Mesendoderm (in vitro differentiated cells): ENCODE results near the gene PRKCB.

Experiments
- DNase-seq: peaks from one replicate; pipeline ENCODE4 v3.0.0; 2013
- H2AK5ac ChIP-seq: 2 replicates; pipeline ENCODE4 v1.6.1; 2013; ENCODE audit warnings: low read length, inconsistent platforms
- H2BK120ac ChIP-seq: 2 replicates; pipeline ENCODE4 v1.6.1; 2013; ENCODE audit warnings: low read depth, mild to moderate bottlenecking, low read length, moderate library complexity, mixed read lengths
- H2BK15ac ChIP-seq: replicated peaks from 2 replicates; pipeline ENCODE4 v1.6.1; 2013; ENCODE audit warnings: low read depth, mild to moderate bottlenecking, moderate library complexity
- H2BK5ac ChIP-seq: 2 replicates; pipeline ENCODE4 v1.6.1; 2013; ENCODE audit warnings: low read length, inconsistent platforms
- H3K18ac ChIP-seq: 2 replicates; pipeline ENCODE4 v1.6.1; 2013; ENCODE audit warnings: mild to moderate bottlenecking, low read length, mixed read lengths
- H3K23ac ChIP-seq: one replicate; pipeline ENCODE4 v1.6.1; 2013; ENCODE audit warnings: low read length
- H3K27ac ChIP-seq: 2 replicates; pipeline ENCODE4 v1.5.1; 2013; ENCODE audit warnings: low read depth, mild to moderate bottlenecking, inconsistent platforms, low read length, moderate library complexity
- H3K27me3 ChIP-seq: 2 replicates; pipeline ENCODE4 v1.6.1; 2013; ENCODE audit warnings: low read length, control low read depth, mild to moderate bottlenecking, inconsistent platforms; ENCODE audit not compliant: insufficient read depth, poor library complexity
- H3K36me3 ChIP-seq: 2 replicates; pipeline ENCODE4 v1.6.1; 2013; ENCODE audit warnings: low read length, inconsistent platforms; ENCODE audit not compliant: control insufficient read depth, insufficient read depth
- H3K4ac ChIP-seq: one replicate; pipeline ENCODE4 v1.6.1; 2013; ENCODE audit warnings: low read depth, mild to moderate bottlenecking, low read length, moderate library complexity
- H3K4me1 ChIP-seq: 2 replicates; pipeline ENCODE4 v1.6.1; 2013; ENCODE audit warnings: low read depth, low read length, inconsistent platforms; ENCODE audit not compliant: control insufficient read depth
- H3K4me2 ChIP-seq: 2 replicates; pipeline ENCODE4 v1.6.1; 2013; ENCODE audit warnings: low read length
- H3K4me3 ChIP-seq: 2 replicates; pipeline ENCODE4 v1.5.1; 2013; ENCODE audit warnings: mild to moderate bottlenecking, low read length
- H3K56ac ChIP-seq: one replicate; pipeline ENCODE4 v1.6.1; 2013; ENCODE audit warnings: low read length
- H3K79me1 ChIP-seq: 2 replicates; pipeline ENCODE4 v1.6.1; 2013; ENCODE audit warnings: low read length, inconsistent platforms
- H3K79me2 ChIP-seq: 2 replicates; pipeline ENCODE4 v1.6.1; 2013; ENCODE audit warnings: mild to moderate bottlenecking, low read length; ENCODE audit not compliant: control insufficient read depth, insufficient read depth
- H3K9ac ChIP-seq: 2 replicates; pipeline ENCODE4 v1.6.1; 2013; ENCODE audit warnings: low read length, inconsistent platforms
- H4K5ac ChIP-seq: one replicate; pipeline ENCODE4 v1.6.1; 2013; ENCODE audit warnings: low read length
- H4K8ac ChIP-seq: one replicate; pipeline ENCODE4 v1.6.1; 2013; ENCODE audit warnings: low read depth, mild to moderate bottlenecking, control low read depth, low read length, moderate library complexity
- WGBS: extraction: QIAGEN DNeasy Blood & Tissue Kit; methylation state at CpG from one replicate; pipeline ENCODE4 v1.1.7; 2013; ENCODE audit warnings: low lambda C conversion rate, missing lambda C conversion rate; ENCODE audit not compliant: insufficient coverage; ENCODE audit errors: extremely low coverage; 5-methylcytosine and 5-hydroxymethylcytosine counted together

The PRKCB gene

GRCh38 chr16:24189941-24190340 lies 354.2 kb downstream of the PRKCB start:
- H3K23ac ChIP-seq: no peak overlapping the region
- DNase-seq: no peak
- H3K36me3 ChIP-seq: no peaks in the 10 kb centered on the region
- no peak overlapping the region for H2BK120ac ChIP-seq
- H4K5ac ChIP-seq: no peak overlapping the region
- no peaks in the 10 kb centered on the region for H3K79me2 ChIP-seq
- H4K8ac ChIP-seq: no peak overlapping the region
- no peak overlapping the region for H3K18ac ChIP-seq
- whole genome bisulfite sequencing: no CpG with 5 or more reads among the region's 3 CpGs
- no peaks in the 10 kb centered on the region for H3K27me3 ChIP-seq
- H3K56ac ChIP-seq: no peak overlapping the region
- no peaks in the 10 kb centered on the region for H3K4me1 ChIP-seq
- no peak overlapping the region for H3K4me3 ChIP-seq
- no peak overlapping the region for H3K4ac ChIP-seq
- H2BK5ac ChIP-seq: no peak overlapping the region
- H2BK15ac ChIP-seq: no peak overlapping the region
- H3K27ac ChIP-seq: no peak overlapping the region
- H3K4me2 ChIP-seq: no peak overlapping the region
- H3K79me1 ChIP-seq: no peaks in the 10 kb centered on the region
- no peak overlapping the region for H2AK5ac ChIP-seq
- H3K9ac ChIP-seq: no peak overlapping the region

GRCh38 chr16:24191876-24192402 lies 356.2 kb downstream of the PRKCB start:
- H3K79me2 ChIP-seq: no peaks in the 10 kb centered on the region
- H3K9ac ChIP-seq: no peak overlapping the region
- no peaks in the 10 kb centered on the region for H3K27me3 ChIP-seq
- no peak overlapping the region for H3K4me3 ChIP-seq
- no peak overlapping the region for H2BK120ac ChIP-seq
- no peaks in the 10 kb centered on the region for H3K4me1 ChIP-seq
- no peaks in the 10 kb centered on the region for H3K36me3 ChIP-seq
- H3K23ac ChIP-seq: no peak overlapping the region
- H3K56ac ChIP-seq: no peak overlapping the region
- 100% methylated on average over 2 of the region's 7 CpGs for WGBS
- H3K27ac ChIP-seq: no peak overlapping the region
- no peak for DNase-seq
- no peak overlapping the region for H2BK15ac ChIP-seq
- H3K18ac ChIP-seq: no peak overlapping the region
- H3K4me2 ChIP-seq: no peak overlapping the region
- H3K4ac ChIP-seq: no peak overlapping the region
- no peak overlapping the region for H4K5ac ChIP-seq
- H3K79me1 ChIP-seq: no peaks in the 10 kb centered on the region
- H2BK5ac ChIP-seq: no peak overlapping the region
- H4K8ac ChIP-seq: no peak overlapping the region
- H2AK5ac ChIP-seq: no peak overlapping the region

DNA sequence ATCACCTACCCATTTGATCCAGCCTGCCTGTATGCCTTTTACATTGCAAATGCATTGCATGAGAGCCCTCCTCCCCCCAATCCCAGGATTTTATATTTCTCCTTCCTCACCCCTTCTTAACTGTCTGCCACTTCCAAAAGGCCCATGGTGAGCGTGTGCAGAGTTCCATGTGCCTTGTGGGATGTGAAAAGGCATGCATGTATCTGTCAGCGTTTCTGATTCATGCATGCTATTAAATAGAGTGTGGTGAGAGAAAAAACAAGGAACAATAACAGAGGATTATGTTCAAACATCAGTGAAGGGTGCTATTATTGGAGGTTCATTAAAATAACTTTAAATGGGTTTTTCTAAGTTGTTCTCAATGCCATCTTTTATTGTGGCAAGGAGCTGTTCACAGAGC lies 359.4 kb downstream of the PRKCB start:
- no peaks in the 10 kb centered on the region for H3K4me1 ChIP-seq
- no peak overlapping the region for H4K8ac ChIP-seq
- H2BK5ac ChIP-seq: no peak overlapping the region
- no peak for DNase-seq
- H3K56ac ChIP-seq: no peak overlapping the region
- H3K9ac ChIP-seq: no peak overlapping the region
- H3K36me3 ChIP-seq: no peaks in the 10 kb centered on the region
- H3K23ac ChIP-seq: no peak overlapping the region
- no CpG with 5 or more reads among the region's 2 CpGs for WGBS
- H2BK120ac ChIP-seq: no peak overlapping the region
- H3K27ac ChIP-seq: no peak overlapping the region
- no peak overlapping the region for H3K4ac ChIP-seq
- no peak overlapping the region for H3K18ac ChIP-seq
- H3K79me2 ChIP-seq: no peaks in the 10 kb centered on the region
- H4K5ac ChIP-seq: no peak overlapping the region
- H2AK5ac ChIP-seq: no peak overlapping the region
- H2BK15ac ChIP-seq: no peak overlapping the region
- no peak overlapping the region for H3K4me2 ChIP-seq
- no peak overlapping the region for H3K4me3 ChIP-seq
- H3K27me3 ChIP-seq: no peaks in the 10 kb centered on the region
- no peaks in the 10 kb centered on the region for H3K79me1 ChIP-seq

DNA sequence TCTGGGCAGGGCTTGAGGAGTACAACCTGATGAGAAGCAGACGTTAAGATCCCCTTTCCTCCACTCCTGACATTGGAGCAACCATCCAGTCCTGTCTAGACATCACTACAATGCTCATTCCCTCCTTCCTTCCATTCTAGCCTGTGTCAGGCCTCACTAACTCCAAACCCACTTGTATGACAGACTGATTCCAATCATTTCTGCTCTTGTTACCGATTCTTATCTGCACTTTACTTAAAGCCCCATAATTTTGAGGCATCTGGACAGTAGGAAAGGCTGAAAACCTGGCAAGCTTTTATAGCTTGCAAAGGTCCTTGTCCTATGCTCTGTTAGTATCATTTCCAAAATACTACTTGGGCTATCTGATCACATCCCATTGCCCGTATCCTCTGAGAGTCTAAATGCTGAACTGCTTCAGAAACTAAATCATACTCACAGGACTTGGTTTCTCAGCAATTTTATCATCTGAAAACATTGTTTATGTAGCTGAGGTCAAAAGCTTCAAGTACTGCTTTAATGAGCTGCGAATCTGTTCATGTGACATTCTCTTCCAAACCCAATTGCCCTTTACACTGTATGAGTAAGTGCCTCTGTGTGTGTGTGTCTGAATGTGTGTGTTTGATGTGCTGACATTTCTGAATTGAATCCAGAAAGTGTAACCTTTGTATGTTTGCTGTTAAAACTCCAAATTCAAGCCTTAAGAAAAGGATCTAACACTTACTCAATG lies 363.2 kb downstream of the PRKCB start:
- no peak overlapping the region for H4K5ac ChIP-seq
- no peak overlapping the region for H3K4ac ChIP-seq
- H3K23ac ChIP-seq: no peak overlapping the region
- H3K4me2 ChIP-seq: no peak overlapping the region
- H3K9ac ChIP-seq: no peak overlapping the region
- H2BK5ac ChIP-seq: no peak overlapping the region
- no CpG with 5 or more reads among the region's 4 CpGs for WGBS
- H3K79me1 ChIP-seq: no peaks in the 10 kb centered on the region
- H2BK15ac ChIP-seq: no peak overlapping the region
- H2AK5ac ChIP-seq: no peak overlapping the region
- no peak overlapping the region for H3K4me3 ChIP-seq
- no peak overlapping the region for H4K8ac ChIP-seq
- H3K27ac ChIP-seq: no peak overlapping the region
- no peak overlapping the region for H3K56ac ChIP-seq
- H3K36me3 ChIP-seq: no peaks in the 10 kb centered on the region
- H3K79me2 ChIP-seq: no peaks in the 10 kb centered on the region
- no peaks in the 10 kb centered on the region for H3K4me1 ChIP-seq
- H2BK120ac ChIP-seq: no peak overlapping the region
- DNase-seq: no peak
- no peak overlapping the region for H3K18ac ChIP-seq
- no peaks in the 10 kb centered on the region for H3K27me3 ChIP-seq

DNA sequence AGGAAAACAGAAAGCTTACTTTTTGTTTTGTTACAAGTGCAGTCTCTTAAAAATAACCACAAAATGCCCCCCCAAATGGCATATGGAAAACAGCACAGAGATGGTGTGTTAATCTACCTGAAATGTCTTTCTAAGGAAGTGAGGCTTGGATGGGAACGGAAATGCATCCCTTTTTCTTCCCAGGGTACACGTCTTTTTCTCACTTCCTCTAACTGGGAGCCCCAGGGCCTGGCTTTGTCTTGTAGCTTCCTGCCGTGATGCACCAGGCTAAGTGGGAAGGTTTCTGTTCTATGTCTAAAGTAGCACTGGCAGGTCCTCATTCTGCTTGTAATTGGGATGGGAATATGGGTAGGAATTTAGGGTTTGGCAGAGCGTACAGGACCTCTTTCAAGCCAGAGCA lies 367.9 kb downstream of the PRKCB start:
- Histone ChIP-seq H3K18ac (no peak overlapping the region), H3K79me1 (no peaks in the 10 kb centered on the region), H2BK15ac (no peak overlapping the region), H3K79me2 (no peaks in the 10 kb centered on the region), H4K8ac (no peak overlapping the region), H2AK5ac (no peak overlapping the region), H3K36me3 (no peaks in the 10 kb centered on the region), H3K4me3 (no peak overlapping the region), H4K5ac (no peak overlapping the region), H3K4me2 (no peak overlapping the region), H2BK120ac (no peak overlapping the region), H3K4ac (no peak overlapping the region), H3K4me1 (no peaks in the 10 kb centered on the region), H2BK5ac (no peak overlapping the region), H3K23ac (no peak overlapping the region), H3K9ac (no peak overlapping the region), H3K27me3 (no peaks in the 10 kb centered on the region), H3K56ac (no peak overlapping the region), H3K27ac (no peak overlapping the region)
- DNase-seq: no peak
- no CpG with 5 or more reads among the region's 4 CpGs for WGBS
